Stimulated activated naive CD8-positive, alpha-beta T cell treated with anti-CD3 and anti-CD28 coated beads, Interleukin-15, Interleukin-2, amounts not matched to agents 100 U/mL and 50 U/mL, for 24 hours (primary cell): ENCODE measurements around the gene PEPD.

Experiments
- ATAC-seq: fragments of 150-1000 bp; cut with Tn5 transposase; one replicate; pipeline ENCODE4 v1.10.0; 2021
- DNase-seq: peaks from one replicate; pipeline ENCODE4 v3.0.0; 2021

Gene PEPD

DNA sequence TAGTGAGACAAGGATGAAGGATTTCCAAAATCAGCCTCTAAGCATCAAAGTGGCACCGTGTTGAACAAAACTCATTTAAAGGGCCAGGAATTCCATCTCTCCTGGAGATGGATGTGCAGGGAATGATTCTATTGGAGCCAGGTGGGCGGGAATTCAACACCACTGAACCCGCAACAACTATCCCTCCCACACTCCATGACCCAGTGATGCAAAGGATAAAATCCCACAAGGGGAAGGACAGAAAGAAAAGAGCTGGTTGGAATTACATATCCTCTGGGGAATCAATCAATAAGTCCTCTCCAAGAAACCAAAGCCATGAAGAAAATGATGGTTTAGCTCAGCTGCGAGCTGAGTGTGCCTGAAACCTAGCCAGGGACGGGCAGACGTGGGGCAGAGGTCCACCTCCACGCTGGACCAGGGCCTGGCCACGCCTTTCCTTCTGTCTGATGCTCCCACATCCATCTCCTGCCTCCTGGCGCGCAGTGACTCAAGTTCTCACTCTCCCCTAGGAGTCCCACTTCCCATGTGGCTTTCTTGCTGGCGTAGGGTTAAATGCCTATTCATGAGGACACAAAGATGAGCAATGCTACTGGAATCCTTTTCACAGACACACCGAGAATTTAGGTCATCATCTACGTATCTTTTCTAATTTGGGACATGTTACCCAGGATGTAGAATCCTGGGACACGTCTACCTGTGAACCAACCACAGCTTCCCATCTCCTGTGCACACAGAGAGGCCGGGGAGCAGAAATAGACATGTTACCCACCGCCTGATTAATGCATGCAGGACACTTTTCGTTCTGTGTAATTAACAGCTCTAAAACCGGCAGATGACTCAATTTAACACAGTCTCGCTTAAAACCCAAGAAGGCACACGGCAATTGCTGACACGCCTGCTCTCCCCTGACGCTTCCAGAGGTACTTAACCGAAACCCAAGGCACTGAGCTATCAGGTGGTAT, 48.6 kb downstream of the PEPD start:
- no peak for ATAC-seq
- DNase-seq, result no peak

- DNase-seq (no peak), ATAC-seq (no peak)
Measured at GRCh38 chr19:33472226-33472625, 49.4 kb downstream of the PEPD start.

DNA sequence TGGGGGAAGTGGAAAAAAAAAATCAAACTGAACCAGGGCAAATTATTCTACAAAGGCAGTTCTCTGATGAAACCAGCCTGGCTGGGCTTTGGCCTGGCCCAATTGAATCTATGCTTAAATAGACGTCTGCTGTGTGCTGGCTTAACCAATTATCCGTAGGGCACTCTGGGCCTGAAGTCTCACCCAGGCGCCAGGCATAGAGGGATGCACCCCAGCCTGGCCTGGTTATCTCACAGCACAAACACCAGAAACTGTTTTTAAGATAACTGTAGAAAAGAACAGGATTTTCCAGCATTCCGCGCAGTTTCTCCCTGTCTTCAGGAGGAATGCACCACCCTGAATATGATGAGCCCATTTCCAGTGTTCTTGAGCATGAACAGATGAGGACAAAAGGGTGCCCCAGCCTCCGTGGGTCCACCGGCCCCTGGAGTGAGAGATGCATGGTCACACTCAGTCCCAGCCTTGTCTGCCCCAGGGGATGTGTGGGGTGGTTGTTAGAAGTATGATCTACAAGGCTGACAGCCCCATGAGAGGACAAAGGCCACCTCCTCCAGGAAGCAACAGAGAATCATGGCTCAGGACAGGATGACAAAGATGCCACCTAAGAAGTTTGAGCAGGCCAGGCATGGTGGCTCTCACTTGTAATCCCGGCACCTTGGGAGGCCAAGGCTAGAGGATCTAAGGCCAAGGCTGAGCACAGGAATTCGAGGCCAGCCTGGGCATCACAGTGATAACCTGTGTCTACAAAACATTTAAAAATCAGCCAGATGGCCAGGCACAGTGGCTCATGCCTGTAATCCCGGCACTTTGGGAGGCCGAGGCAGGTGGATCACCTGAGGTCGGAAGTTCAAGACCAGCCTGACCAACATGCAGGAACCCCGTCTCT, 50.2 kb downstream of the PEPD start:
- ATAC-seq (no peak), DNase-seq (no peak)

- DNase-seq (no peak), ATAC-seq (no peak)
Measured at GRCh38 chr19:33470686-33471085, 50.9 kb downstream of the PEPD start.

DNA sequence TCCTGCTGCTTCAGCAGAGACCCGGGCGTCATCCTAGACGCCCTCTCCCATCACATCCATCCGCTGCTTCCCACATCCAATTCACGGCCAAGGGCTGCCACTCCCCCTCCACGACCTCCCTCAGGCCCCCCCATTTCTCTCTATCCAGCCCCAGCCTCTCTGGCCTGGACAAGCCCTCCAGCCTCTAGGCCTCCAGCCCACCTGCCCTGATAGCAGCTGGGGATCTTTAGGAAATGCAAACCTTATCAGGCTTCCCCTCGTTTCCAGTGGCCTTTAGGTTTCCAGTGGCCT, 51.6 kb downstream of the PEPD start:
- DNase-seq, result no peak
- ATAC-seq, result no peak

GRCh38 chr19:33469171-33470039, 52.2 kb downstream of the PEPD start:
- ATAC-seq (no peak), DNase-seq (no peak)

DNA sequence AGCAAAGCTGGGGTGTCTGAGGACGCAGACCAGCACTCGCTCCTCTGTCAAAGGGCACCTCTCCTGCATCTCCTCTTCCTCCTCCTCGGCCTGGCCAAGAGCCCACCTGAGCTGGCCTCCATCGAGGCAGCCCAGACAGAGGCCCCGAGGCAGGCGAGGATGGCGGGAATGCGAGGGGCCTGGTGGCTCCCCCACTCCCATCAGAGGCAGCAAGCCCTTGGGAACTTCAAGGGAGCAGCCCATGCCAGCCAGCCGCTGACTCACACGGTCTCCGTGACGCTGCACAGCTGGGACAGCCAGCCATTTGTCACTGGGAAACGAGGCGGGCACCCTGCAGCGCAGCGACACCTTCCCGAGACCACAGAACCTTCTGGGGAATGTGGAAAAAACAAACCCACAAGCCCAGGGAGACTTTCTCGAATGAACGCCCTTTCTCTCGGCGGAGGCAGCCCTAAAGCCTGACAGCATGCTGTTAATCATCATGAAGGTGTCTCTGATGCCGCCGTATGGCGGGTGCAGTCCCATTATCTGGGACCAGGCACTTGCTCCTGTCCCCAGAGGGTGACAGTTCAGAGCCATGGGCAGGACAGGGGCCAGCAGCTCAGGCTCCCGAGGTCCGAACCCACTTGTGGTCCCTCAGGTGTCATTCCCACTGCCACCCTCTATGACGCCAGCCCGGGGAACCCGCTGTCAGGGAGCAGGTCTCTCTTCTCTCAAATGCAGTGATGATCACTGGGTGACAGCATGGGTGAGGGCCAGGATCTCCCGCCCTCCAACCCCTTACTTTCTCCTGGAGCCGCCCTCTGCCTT, 53.0 kb downstream of the PEPD start:
- ATAC-seq (no peak), DNase-seq (no peak)

DNA sequence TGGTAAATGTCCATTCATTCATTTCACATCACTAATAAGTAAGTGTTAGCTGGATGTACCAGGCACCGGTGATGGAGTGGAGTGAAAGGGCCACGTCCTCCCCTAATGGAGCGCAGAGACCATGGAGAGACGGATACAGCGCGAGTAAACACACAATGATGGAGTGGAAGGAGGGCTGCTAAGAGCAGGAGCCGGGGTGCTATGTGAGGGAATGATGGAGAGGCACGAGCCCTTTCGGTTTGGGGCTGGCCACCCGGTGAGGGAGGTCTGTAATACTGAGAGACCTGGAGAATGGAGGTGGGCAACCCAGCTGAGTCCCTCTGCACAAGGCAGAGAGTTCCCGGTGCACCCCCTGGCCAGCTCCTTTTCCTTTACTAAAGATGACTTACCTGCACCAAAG, 53.7 kb downstream of the PEPD start:
- no peak for DNase-seq
- ATAC-seq, result no peak

GRCh38 chr19:33465834-33466233, 55.8 kb downstream of the PEPD start:
- DNase-seq (no peak), ATAC-seq (no peak)

- DNase-seq (no peak), ATAC-seq (no peak)
Measured at GRCh38 chr19:33465371-33465770, 56.2 kb downstream of the PEPD start.

GRCh38 chr19:33464733-33465115, 56.9 kb downstream of the PEPD start:
- no peak for DNase-seq
- ATAC-seq, result no peak

DNA sequence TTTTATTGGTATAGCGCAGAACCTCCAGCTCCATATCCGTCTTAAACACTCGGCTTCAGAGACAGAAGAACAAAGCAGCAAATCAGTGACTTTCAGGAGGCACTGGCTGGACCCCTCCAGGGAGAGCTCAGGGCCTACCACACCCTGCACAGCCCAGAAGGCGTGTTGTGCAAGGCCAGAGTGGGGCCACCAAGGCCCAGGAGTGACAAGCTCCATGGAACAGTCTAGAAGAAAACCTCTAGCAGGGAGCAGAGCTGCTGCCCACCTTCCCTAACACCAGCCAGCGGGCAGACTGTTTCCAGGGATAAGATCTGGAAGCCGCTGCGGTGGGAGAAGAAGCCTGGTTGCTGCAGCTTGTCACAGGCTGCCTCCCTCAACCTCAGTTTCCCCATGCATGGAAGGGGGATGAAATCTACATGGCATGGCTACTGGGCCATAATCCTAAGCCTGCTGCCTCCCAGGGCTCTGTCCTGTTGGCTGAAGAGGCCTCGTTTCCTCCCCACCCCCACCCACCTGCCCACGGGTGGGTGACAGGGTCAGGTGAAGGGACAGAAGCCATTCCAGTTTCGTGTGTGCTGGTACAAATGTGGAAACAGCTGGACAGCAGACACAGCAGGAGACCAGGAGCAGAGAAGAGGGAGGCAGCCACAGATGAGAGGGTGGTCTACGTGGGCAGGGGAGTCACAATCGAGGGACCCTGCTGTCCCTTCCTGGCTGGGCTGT, 57.4 kb downstream of the PEPD start:
- ATAC-seq (no peak), DNase-seq (no peak)

DNA sequence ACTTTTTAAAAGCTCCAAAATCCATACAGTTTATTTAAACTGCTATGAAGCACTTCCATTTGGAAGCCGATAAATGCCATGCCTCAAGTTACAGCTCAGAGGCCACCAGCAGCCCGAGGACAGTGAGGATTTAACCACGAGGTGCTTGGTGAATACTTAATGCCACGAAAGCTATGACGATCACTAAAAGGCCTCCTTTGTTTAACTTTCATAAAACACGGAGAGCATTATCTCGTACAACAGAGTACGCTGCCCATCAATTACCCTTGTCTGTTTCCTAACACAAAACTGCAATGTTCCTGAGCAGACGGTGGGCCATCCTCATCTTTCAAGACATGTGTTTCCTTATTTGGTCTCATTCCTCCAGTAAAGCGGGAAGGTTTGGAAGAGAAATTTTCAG, 58.4 kb downstream of the PEPD start:
- no peak for DNase-seq

GRCh38 chr19:33462112-33462791, 59.3 kb downstream of the PEPD start:
- DNase-seq, result no peak
- ATAC-seq, result no peak

More for the DNA sequence above, 58.4 kb downstream of the PEPD start:
- ATAC-seq, result no peak

DNA sequence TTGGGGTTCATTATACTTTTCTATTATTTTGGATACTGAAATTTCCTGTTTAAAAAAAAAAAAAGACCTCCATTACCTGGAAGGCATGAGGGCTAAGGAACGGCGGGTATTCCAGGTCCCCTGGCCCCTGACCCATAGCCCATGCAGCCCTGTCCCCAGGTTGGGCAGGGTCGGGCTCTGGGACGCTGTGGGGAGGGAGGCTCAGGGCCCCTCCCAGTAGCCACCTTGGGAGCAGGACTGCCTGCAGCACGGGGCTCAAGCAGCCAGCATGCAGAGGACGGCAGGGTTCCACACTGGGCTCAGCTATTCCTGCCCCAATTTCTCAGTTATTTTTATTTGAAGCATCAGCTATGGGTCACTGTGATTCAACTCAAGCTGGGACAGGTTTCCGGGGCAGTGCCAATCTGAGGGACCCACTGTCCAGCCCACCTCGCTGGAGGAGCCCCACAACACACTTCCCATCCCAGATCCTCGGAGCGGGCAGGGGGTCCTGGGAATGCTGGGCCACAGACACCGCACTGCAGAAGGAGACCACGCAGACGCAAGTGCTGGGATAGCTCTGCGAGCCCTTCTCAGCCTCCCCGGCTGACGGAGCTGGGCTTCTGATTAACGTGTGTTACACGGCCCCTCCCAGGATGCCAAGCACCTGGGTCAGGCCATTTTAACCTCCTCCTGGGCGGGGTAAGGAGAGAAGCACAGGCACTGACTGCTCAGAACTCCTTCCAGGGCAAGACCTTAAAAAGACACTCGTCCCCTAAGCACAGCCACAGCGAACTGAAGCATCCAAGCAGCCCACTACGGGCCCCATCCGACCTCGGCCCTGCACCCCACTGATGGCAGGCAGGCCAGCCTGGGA, 60.1 kb downstream of the PEPD start:
- ATAC-seq (no peak), DNase-seq (no peak)

- DNase-seq (no peak), ATAC-seq (no peak)
Measured at GRCh38 chr19:33460221-33460908, 61.2 kb downstream of the PEPD start.

DNA sequence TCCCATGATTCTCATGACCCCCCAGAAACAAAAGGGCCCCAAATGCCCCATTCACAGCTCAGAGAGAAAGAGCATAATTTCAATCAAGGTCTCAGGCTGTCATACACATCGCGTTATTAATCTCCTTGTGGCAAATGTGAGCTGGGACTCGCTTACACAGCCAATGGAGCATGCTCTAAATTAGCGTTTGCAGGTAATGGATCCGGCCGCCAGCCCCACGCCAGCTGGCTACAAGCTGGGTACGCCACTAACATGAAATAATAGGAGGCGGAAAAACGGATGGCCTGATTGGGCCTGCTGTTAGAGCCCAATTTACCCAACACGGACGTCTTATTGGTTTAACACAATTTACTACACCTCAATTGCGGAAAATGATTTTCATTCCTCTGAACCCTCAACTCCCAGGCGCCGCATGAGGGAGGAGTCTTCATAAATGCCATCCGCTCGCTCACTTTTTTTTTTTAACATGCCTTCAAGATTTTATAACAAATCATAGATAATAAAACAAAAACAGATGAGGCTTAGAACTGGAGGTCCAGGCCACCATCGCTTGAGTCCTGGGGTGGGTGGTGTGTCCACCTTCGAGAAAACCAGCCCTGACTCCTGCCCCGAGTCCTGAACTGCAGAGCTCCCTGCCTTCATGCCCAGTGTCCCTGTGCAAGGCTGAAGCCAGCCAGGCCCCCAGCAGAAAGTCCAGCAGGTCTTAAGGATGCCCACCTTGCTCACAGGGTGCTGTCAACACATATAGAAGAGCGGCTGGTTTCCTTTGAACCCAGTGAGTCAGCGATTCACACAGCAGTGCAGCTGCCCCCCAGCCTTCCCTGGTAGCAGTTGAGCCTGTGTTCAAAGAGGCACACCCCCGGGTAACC, 62.1 kb downstream of the PEPD start:
- ATAC-seq (peak; percentile 15), DNase-seq (no peak)

- DNase-seq (no peak), ATAC-seq (no peak)
Measured at GRCh38 chr19:33458807-33459206, 62.8 kb downstream of the PEPD start.
